B cell (primary cell): Measurements from ENCODE around the gene SMIM3. TPM values are rescaled to one million over a fixed set of nuclear protein-coding genes. Genes with fewer than 3 reads are reported as not detected.

Experiments used
- ATAC-seq: fragments of 200-7000 bp; cut with Tn5 transposase; one replicate; pipeline ENCODE4 v1.10.0; 2021; ENCODE audit warnings: low read depth, mild to moderate bottlenecking, moderate number of reproducible peaks, moderate library complexity
- CTCF ChIA-PET: fragments of 350-600 bp; sonication (Branson Sonifier 250); formaldehyde crosslinking; loops from one replicate; lab custom pipeline; 2021; ENCODE audit warnings: antibody characterized with exemption, inconsistent platforms; lab: Charles Lee
- POLR2A ChIA-PET: fragments of 350-600 bp; sonication (Branson Sonifier 250); formaldehyde crosslinking; loops from one replicate; lab custom pipeline; 2021; ENCODE audit warnings: antibody characterized with exemption; lab: Charles Lee
- DNase-seq: peaks from one replicate; pipeline ENCODE4 v3.0.0; 2013
- H2AFZ ChIP-seq: 2 replicates; pipeline ENCODE4 v1.6.1; 2012; ENCODE audit warnings: mild to moderate bottlenecking, low read depth, low read length; ENCODE audit not compliant: insufficient read depth, poor library complexity, severe bottlenecking
- H3K27ac ChIP-seq, 2 donors: 1 replicate in 1 of 2; 2 replicates in 1 of 2; pipeline ENCODE4 v1.5.1; 2012 to 2013; ENCODE audit warnings: low read length in 2 of 2, mild to moderate bottlenecking in 2 of 2, moderate library complexity in 1 of 2
- H3K27me3 ChIP-seq, 4 experiments: fragments of 200-600 bp in 1 of 4; sonication (generic) in 1 of 4; replicated peaks in 1 of 4; 1 replicate in 2 of 4; 2 replicates in 2 of 4; pipeline versions ENCODE4 v1.6.1 to v1.7.0; 2013 to 2016; ENCODE audit warnings: low read length in 3 of 4, mild to moderate bottlenecking in 2 of 4, mixed read lengths in 1 of 4, moderate library complexity in 1 of 4; ENCODE audit not compliant: insufficient read depth in 4 of 4, control insufficient read depth in 3 of 4; ENCODE audit errors: control extremely low read depth in 1 of 4
- H3K36me3 ChIP-seq, 2 experiments: replicated peaks in 1 of 2; 1 replicate in 1 of 2; 2 replicates in 1 of 2; pipeline versions ENCODE4 v1.6.1 to v1.7.1; 2013; ENCODE audit warnings: low read length in 1 of 2; ENCODE audit not compliant: insufficient read depth in 2 of 2, control insufficient read depth in 1 of 2; ENCODE audit errors: control extremely low read depth in 1 of 2, extremely low read depth in 1 of 2
- H3K4me1 ChIP-seq, 2 donors: fragments of 200-600 bp in 1 of 2; sonication (generic) in 1 of 2; 1 replicate in 1 of 2; 2 replicates in 1 of 2; pipeline versions ENCODE4 v1.5.1 to v1.6.1; 2013 to 2017; ENCODE audit warnings: low read length in 2 of 2; ENCODE audit not compliant: control insufficient read depth in 2 of 2, insufficient read depth in 2 of 2
- H3K4me2 ChIP-seq: replicated peaks from 2 replicates; pipeline ENCODE3; 2012; ENCODE audit warnings: mild to moderate bottlenecking, low read depth, low read length; ENCODE audit not compliant: poor library complexity, severe bottlenecking
- H3K4me3 ChIP-seq, 5 experiments: fragments of 200-600 bp in 1 of 5; sonication (generic) in 1 of 5; 1 replicate in 3 of 5; 2 replicates in 2 of 5; pipeline versions ENCODE4 v1.5.1 to v1.7.0; 2011 to 2016; ENCODE audit warnings: low read length in 4 of 5, mild to moderate bottlenecking in 4 of 5, low read depth in 2 of 5, control low read depth in 1 of 5, moderate library complexity in 1 of 5; ENCODE audit not compliant: insufficient read depth in 1 of 5; ENCODE audit errors: control extremely low read depth in 1 of 5, extremely low read depth in 1 of 5
- H3K79me2 ChIP-seq: fragments of 200-600 bp; sonication (generic); one replicate; pipeline ENCODE4 v1.6.0; 2016; ENCODE audit warnings: low read length; ENCODE audit not compliant: control insufficient read depth, insufficient read depth
- H3K9ac ChIP-seq: fragments of 200-600 bp; sonication (generic); 2 replicates; pipeline ENCODE4 v1.6.1; 2017; ENCODE audit warnings: mild to moderate bottlenecking, low read length, moderate library complexity
- H3K9me3 ChIP-seq, 3 donors: one replicate each; pipeline versions ENCODE4 v1.6.1 to v1.7.1; 2013; ENCODE audit warnings: low read length in 2 of 3; ENCODE audit not compliant: control insufficient read depth in 2 of 3, insufficient read depth in 1 of 3; ENCODE audit errors: control extremely low read depth in 1 of 3
- H4K20me1 ChIP-seq: 2 replicates; pipeline ENCODE4 v1.6.0; 2012; ENCODE audit warnings: mild to moderate bottlenecking, low read length; ENCODE audit not compliant: insufficient read depth, control insufficient read depth, poor library complexity, severe bottlenecking
- H3K27ac Mint-ChIP-seq: one replicate; pipeline ENCODE4 v1.8.0; 2021; ENCODE audit warnings: mixed read lengths
- H3K27me3 Mint-ChIP-seq: one replicate; pipeline ENCODE4 v1.8.0; 2021; ENCODE audit warnings: mixed read lengths
- H3K4me1 Mint-ChIP-seq: one replicate; pipeline ENCODE4 v1.8.0; 2021; ENCODE audit warnings: mixed read lengths
- H3K4me3 Mint-ChIP-seq: one replicate; pipeline ENCODE4 v1.8.0; 2021; ENCODE audit warnings: mixed read lengths
- H3K9me3 Mint-ChIP-seq: one replicate; pipeline ENCODE4 v1.8.0; 2022; ENCODE audit warnings: mixed read lengths; ENCODE audit not compliant: insufficient read depth
- EZH2 ChIP-seq: IDR thresholded peaks from 2 replicates; pipeline ENCODE4 v1.6.1; 2012; ENCODE audit warnings: borderline replicate concordance, low read depth, mild to moderate bottlenecking, moderate library complexity, low read length; ENCODE audit not compliant: insufficient read depth, poor library complexity, severe bottlenecking
- WGBS: methylation state at CpG from one replicate; pipeline ENCODE4 v1.1.5; 2013; ENCODE audit warnings: missing lambda C conversion rate; ENCODE audit not compliant: insufficient coverage; 5-methylcytosine and 5-hydroxymethylcytosine counted together
- intact Hi-C: fragments of 100-400 bp; cut with micrococcal nuclease; formaldehyde crosslinking; loops from one replicate; pipeline ENCODE4 v1.10.0; 2022
- polyA plus RNA-seq: library from polyadenylated mRNA; depleted of rRNA; stranded (reverse); fragments of >200 nt; gene quantifications from 2 replicates; pipeline ENCODE4 v1.2.3, GENCODE V29; 2012
- total RNA-seq, 2 donors: library from RNA; stranded (reverse); fragments of 120-200 nt in 1 of 2; gene quantifications; 1 replicate in 1 of 2; 2 replicates in 1 of 2; pipeline versions ENCODE4 v1.2.3 to v1.2.4, GENCODE V29; 2013 to 2022
- TF ChIP-seq, protein P1 (sequence below): fragments of 200-600 bp; IDR thresholded peaks from one replicate; pipeline ENCODE4 v1.8.0; 2022; ENCODE audit warnings: antibody characterized with exemption, mild to moderate bottlenecking

SMIM3 gene
- total and polyA plus RNA-seq, 2 donors (not counting 1 experiment from before 2014, with no cell fraction given): 0.37 TPM; not detected in 1

DNA sequence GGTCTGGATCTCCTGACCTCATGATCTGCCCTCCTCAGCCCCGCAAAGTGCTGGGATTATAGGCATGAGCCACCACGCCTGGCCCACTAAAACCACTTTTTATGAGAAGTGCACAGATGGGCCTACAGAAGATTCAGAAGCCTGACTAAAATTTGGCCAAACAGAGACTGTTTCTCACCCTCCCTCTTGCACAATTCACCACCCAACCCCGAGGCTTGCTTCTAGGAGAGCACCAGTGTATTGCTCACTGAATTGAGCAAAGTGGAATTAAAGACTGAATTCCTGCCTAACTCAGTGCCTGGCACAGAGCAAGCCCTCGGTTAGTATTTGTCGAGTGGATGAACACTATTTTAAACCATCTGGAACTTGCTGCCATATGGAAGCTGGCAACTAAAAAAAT lies 16.3 kb upstream of the SMIM3 start:
- DNase-seq (no peak), ATAC-seq (no peak)
- Mint-ChIP-seq H3K27ac (no peak overlapping the region), H3K9me3 (no peaks in the 10 kb centered on the region), H3K27me3 (peaks cover 9% of the 10 kb centered on the region), H3K4me1 (peaks cover 15% of the 10 kb centered on the region), H3K4me3 (no peak overlapping the region)
- intact Hi-C loops: no loop called here
- CTCF ChIA-PET: no interaction called here
- POLR2A ChIA-PET: no interaction called here
- Histone ChIP-seq H3K9ac (no peak overlapping the region), H3K79me2 (peaks cover 8% of the 10 kb centered on the region), H4K20me1 (no peaks in the 10 kb centered on the region), H2AFZ (no peak overlapping the region), H3K4me1 (peaks cover 14 to 18% of the 10 kb centered on the region in 2 donors), H3K4me2 (no peak overlapping the region), H3K36me3 (peaks cover 0 to 2% of the 10 kb centered on the region in 2 experiments), H3K27me3 (peaks cover 0 to 9% (median 4%) of the 10 kb centered on the region in 4 experiments), H3K9me3 (no peaks in the 10 kb centered on the region), H3K27ac (no peak overlapping the region), H3K4me3 (no peak overlapping the region)
- TF ChIP-seq EZH2: no peak
- TF ChIP-seq, protein P1, sequence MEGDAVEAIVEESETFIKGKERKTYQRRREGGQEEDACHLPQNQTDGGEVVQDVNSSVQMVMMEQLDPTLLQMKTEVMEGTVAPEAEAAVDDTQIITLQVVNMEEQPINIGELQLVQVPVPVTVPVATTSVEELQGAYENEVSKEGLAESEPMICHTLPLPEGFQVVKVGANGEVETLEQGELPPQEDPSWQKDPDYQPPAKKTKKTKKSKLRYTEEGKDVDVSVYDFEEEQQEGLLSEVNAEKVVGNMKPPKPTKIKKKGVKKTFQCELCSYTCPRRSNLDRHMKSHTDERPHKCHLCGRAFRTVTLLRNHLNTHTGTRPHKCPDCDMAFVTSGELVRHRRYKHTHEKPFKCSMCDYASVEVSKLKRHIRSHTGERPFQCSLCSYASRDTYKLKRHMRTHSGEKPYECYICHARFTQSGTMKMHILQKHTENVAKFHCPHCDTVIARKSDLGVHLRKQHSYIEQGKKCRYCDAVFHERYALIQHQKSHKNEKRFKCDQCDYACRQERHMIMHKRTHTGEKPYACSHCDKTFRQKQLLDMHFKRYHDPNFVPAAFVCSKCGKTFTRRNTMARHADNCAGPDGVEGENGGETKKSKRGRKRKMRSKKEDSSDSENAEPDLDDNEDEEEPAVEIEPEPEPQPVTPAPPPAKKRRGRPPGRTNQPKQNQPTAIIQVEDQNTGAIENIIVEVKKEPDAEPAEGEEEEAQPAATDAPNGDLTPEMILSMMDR: no peak
- WGBS: 65% methylated on average over 2 of the region's 5 CpGs

DNA sequence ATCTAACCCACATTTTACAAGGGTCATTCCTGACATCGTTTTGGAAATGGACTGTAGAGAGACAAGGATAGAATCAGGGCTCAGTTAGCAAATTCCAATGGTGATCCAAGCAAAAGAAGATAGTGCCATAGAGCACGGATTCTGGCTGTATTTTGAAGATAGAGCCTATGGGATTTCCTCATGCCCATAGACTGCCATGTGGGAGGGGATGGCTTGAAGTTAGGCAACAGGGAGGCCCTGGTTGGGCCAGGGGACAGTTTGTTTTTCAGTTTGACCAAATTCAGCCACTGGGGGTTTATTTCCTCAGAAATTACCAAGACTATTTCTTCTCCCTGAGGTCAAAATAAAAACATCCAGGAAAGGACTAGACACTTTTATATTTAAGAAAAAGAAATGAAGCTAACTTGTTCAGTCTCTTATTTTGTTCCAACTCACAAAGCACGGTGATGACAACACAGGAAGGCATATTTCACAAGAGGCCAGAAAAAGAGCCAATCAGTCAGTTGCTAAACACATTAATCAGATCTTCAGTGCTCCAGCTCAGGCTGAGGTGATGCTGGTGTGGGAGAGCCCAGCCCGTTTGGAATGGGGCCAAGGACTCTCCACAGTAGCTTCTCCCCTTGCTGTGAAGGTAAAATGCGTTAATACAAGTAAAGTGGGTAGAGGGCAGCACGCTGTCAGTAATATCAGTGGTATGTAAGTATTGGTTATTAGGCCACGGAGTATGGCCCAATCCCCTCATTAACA lies 15.4 kb upstream of the SMIM3 start:
- Mint-ChIP-seq H3K4me1 (peaks cover 11% of the 10 kb centered on the region), H3K9me3 (no peaks in the 10 kb centered on the region), H3K4me3 (no peak overlapping the region), H3K27ac (no peak overlapping the region), H3K27me3 (peaks cover 9% of the 10 kb centered on the region)
- Histone ChIP-seq H3K27ac (no peak overlapping the region), H3K79me2 (no peaks in the 10 kb centered on the region), H3K4me1 (peaks cover 5 to 9% of the 10 kb centered on the region in 2 donors), H3K4me2 (no peak overlapping the region), H2AFZ (no peak overlapping the region), H3K4me3 (no peak overlapping the region), H3K9ac (no peak overlapping the region), H3K27me3 (peaks cover 0 to 9% (median 4%) of the 10 kb centered on the region in 4 experiments), H3K36me3 (no peaks in the 10 kb centered on the region), H3K9me3 (no peaks in the 10 kb centered on the region), H4K20me1 (no peaks in the 10 kb centered on the region)
- no peak for TF ChIP-seq EZH2
- intact Hi-C loops: no loop called here
- no peak for ATAC-seq
- DNase-seq: no peak
- ChIA-PET POLR2A (interaction anchor here (0.5 kb wide), 1 partner anchor 10 kb away, joined by 3 read pairs; no protein-coding TSS in a partner anchor), CTCF (interaction anchor here (1.3 kb wide), 1 partner anchor 63 kb away, joined by 6 read pairs; the partner anchor contains the start of gene RBM22)
- 31% methylated on average over 4 of the region's 7 CpGs for WGBS
